HTERT RPE-1 (cell line): ENCODE data around the gene HTT.

Experiments used
- in situ Hi-C: fragments of 300-500 bp; cut with MboI; formaldehyde crosslinking; loops from 4 replicates; pipeline ENCODE4 v1.14.3; 2020; ENCODE audit warnings: low sequenced_read_pairs

Gene HTT

DNA sequence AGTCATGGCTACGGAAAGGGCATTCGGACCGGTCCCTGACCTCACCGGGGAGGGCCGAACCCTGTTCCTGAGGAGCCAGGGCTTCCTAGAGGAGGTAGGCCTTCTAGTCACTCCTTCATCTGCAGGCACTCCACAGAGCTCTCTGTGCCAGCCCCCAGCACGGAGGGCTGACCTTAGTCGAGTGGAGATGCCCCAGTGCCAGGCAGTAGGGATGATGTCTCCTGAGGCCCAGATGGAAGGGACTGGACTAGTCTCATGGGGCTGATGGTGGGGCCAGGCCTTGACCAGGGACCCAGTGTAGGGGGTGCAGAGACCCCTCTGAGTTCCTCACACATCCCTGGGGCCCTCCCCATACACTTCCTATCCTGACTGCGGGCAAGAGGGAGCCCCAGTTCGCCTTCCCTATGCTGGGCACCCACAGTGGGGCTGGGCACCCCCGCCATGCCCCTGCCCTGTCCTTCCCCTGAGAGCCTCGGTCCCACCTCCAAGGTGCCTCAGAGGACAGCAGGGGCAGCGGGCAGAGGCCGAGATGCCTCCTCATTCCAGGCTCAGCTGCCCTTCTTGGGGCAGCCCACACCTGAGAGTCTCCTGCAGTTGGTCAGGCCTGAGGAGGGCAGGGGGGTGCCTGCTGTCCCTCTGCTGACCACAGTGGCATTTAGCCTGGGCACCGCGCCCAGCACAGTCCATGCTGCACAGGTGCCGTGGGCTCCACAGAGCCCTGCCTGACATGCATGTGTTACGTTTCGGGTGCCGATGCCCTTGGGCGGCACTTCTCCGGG, 173.1 kb downstream of the HTT start:
- in situ Hi-C loops, result no loop called here

DNA sequence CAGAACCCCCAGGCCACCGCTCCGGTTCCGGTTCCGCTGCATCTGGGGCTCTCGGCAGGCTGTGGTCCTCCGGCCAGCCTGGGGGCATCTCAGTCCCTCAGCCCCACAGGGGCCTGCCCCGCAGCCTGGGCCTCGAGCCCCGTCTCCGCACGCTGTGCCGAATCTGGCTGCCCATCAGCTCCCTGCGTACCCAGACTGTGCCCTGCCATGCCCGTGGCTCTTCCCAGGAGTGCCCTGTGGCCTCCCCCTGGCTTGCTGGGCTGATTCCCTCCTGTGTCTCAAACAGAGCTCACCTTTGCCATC, 173.6 kb downstream of the HTT start:
- in situ Hi-C loops, result no loop called here

GRCh38 chr4:3248811-3249661, 174.6 kb downstream of the HTT start, which contains the start of gene MSANTD1:
Gene MSANTD1, plus strand, starts transcription at chr4:3249159. Its CDS starts 64 bp downstream, at chr4:3249223.
- in situ Hi-C loops, result no loop called here

DNA sequence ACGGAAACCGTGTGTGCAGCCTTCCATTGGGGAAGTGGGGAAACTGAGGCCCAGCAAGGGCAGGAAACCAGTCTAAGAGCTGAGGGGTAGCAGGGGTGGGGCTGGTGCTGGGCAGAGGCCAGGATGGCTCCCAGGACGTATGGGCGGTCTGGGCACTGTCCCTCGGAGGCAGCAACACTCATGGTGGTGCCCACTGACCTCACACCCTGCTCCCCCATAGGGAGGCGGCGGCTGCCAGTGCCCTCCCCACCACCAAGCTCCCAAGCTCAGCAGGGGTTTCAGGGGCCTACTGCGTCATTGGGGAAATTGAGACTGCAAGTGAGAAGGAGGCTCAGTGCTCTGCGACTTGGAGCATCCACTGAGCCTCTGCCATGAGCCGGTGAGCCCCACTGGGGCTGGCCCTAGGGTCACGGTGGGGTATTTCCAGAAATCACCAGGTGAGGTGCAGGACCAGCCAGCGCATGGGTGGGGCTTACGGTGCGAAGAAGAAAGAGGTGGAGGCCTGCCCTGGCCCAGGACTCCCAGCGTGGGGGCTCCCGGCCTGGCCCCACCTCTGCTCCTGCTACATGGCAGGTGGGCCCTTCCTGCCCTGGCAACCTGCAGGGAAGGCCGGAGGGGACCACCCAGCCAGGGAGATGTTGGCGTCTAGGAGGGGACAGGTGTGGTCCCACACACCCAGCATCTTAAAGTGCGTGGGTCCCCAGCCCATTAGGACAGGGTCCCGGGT, 175.4 kb downstream of the HTT start:
- in situ Hi-C loops, result no loop called here

- in situ Hi-C loops, result no loop called here
Measured at GRCh38 chr4:3250438-3250955, 176.0 kb downstream of the HTT start.

DNA sequence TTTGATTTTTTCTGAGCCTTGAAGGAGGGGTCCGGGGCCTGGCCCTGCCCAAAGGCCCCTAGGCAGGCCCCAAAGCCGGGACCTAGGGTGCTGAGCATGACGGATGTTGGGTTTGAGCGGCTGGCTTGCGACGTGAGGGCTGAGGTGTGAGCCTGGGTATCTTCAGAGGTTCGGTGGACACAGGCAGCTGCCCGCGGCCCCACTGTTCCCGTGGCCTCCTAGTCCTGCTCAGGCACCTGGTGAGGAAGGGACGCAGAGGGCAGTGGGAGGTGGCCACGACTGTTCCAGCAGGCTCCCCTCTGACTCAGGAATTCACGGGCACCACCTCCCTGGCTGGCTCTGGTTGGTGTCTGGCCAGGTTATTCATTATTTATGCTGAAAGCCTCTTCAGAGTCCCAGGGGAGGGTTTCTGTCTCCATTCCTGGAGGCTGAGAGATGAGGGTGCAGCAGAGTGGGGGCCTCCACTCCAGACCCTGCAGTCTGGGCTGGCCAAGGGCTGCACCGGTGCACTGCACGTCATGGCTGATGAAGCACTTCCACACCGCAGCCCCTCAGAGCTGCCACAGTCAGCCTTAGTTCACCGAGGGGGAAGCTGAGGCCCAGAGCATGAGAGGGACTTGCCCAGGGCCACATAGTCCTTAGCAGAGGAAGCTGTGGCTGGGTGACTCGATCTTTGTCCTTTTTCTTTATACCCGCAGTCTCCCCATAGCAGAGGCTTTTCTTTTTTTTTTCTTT, 176.6 kb downstream of the HTT start:
- in situ Hi-C loops, result no loop called here

DNA sequence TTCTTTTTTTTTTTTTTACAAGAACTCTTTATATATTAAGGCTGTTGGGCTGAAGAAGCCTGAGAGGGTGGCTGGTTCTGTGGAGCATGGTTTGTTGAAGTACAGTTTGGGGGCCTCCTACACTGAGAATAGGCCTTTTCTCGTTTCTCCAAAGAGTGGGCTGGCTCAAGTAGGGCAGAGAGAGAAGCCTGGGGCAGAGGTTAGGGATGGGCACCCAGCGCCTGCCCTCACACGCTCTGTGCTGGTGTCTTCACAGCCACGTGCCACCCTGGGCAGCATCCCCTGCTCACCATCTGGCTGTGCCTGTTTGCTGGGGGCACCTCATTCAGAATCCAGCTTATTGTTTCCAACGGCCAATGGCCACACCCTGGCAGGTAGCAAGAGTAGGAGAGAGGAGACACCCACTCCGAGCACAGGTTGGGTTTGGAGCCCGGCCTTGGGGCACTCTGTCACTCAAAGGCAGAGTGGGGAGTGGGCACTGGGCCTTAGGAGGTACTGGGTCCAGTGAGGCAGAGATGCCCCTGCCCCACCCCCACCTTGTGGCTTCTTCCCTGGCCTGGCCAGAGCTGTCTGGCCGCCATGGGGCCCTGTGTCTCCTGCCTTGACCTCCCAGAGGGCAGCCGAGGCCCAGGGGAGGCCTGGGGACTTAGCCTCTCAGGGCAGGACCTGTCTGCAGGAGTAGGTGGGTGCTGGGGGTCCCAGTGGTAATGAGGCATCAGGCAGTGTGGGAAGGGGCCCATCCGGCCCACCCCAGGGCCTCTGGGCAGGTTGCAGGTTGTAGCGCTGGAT, 177.4 kb downstream of the HTT start:
- in situ Hi-C loops, result no loop called here

GRCh38 chr4:3252480-3252828, 178.0 kb downstream of the HTT start:
- in situ Hi-C loops, result no loop called here

- in situ Hi-C loops, result no loop called here
Measured at GRCh38 chr4:3252831-3253641, 178.6 kb downstream of the HTT start.

- in situ Hi-C loops, result no loop called here
Measured at GRCh38 chr4:3253808-3254207, 179.3 kb downstream of the HTT start.

DNA sequence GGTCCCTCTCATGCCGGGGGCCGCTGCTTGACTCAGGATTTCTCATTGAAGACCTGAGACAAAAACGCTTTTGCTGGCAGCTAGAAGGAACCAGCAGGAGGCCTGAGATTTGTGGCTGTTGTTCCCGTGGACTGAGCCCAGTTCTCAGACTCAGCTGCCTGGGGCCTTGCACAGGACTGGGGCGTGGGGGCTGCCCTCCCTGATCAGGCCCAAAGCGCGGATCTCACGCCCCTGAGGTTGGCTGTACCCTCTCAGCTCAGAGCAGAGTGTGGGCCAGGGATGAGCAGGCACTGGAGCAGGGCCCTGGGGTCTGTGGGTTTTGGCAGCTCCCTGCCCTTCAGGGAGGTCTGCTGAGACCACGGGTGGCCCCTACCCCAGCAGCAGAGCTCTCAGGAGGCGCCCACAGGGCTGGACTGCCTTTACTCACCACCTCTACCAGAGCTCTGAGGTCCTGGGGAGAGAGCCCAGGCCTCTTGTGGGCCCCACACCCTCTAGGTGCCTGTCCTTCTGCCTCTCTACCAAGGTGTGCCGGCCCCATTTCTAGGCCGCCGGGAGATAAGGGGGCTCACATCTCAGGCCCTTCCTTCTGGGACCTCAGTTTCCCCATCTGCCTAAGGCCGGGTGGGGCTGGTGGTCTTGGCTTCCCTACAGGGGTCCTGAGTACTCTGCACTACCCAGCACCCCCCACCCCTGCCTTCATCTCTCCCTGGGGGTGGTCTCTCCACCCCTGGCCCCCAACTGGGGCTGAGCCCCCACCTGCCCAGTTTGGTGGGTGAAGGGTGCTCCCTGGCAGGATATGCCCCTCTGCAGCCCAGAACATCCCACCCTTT, 180.0 kb downstream of the HTT start:
- in situ Hi-C loops, result no loop called here

DNA sequence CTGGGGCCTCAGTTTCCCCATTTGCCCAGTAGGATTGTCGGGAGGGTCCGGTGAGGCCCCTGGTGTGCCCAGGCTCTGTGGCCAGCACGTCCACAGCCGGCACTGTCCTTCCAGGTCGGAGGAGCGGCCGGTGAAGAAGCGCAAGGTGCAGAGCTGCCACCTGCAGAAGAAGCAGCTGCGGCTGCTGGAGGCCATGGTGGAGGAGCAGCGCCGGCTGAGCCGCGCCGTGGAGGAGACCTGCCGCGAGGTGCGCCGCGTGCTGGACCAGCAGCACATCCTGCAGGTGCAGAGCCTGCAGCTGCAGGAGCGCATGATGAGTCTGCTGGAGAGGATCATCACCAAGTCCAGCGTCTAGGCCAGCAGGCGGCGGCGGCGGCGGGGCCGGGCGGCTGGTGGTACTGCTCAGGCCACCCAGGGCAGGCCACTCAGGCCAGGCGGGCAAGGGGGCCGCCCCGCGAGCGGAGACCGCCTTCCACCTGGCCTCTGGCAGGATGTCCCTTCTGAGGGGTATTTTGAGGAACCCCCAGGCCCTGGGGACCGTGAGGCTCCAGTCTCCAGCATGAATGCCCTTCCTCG, 181.2 kb downstream of the HTT start:
- in situ Hi-C loops, result no loop called here

DNA sequence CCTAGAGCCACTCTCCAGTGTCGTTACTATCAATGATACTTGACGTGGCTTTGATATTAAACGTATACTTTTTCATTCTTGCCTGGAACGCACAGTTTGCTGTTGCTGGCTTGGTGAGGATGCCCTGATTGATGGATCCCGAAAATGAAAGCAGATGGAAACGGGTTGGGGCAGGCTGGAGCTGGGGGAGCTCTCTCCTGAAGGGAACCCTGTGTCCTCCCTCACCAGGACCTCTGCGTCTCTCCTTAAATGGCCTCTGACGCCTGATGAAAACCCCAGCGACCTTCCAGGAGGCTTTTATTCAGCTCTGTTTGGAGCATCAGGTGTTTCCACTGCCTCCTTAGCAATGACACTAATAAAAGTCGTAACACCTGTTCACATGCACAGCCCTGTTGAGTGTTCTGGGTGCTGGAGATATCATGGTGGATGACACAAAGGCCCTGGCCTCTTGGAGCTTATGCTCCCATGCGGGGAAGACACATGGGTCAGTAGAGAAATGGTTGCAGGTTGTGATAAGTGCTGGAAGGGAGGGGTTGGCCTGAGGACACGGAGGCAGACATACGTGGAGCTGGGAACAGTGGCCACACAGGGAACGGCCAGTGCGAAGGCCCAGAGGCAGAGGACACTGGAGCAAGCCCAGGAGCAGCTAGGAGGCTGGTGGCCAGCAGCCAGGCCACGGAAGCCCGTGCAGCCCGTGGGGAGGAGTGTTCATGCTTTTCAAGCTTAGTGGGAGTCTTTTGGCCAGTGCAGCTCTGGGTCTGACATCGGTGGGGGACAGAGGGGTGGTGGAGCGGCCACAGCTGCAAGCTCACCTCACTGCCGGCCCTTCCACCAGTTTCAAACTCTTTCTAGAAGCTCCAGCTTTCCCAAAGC, 182.0 kb downstream of the HTT start:
- in situ Hi-C loops, result no loop called here

DNA sequence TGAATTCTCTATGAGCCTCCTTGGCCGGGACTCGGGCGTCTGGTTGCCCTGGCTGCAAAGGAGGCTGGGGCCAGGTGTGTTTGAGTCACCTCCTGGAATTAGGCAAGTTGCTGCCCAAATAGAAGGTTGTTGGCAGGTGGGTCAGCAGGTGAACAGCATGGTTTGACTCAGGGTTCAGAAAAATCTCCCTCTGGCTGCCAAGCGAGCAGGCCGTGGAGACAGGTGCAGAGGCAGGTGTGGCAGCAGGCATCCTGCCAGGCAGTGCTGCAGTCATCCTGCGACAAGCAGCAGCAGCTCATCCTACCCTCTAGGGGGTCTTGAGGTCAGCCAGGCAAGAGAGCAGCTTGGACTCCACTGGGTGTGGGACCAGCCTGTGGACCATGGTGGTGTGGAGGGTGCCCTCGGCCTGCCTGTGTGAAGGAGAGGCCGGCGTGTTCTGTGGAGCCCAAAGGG, 182.6 kb downstream of the HTT start:
- in situ Hi-C loops, result no loop called here

DNA sequence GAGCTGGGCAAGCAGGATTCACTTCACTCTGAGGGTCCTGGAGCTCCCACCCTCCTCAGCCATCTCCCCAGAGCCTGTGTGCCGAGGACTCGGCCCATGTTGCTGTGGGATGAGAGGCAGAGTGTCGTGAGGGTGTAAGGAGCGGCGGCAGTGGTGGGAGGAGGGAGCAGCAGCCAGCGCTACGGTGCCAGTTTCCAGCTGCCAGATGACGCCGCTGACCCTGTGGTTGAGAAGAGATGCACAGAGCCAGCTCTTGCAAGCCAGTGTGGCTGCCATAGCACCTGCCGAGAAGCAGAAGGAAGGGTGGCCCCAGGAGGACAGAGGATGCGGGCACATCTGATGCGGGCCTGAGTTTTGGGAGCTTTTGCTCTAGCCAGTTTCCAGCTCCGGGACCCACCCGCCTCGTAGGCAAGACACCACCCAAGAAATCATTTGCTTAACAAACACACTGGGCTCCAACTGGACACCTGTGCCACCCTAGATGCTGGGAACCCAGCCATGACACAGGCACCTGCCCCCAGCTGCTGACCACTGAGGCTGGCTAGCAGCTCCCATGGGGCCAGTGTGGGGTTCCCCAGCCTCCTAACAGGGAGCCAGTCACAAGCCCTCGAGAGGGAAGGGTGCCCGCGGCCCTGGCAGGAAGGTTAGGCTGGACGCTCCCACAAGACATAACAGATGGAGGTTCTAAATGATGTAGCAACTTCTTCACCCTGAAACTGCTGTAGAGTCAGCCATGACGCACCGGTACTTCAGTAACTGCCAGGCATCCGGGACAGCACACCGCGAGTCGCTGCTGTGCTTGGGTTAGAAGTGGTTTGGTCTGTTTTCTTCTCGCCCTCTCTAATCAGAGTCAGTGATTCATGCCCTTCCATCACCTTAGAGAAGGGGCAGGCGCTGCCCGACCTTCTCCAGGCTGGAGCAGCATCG, 183.3 kb downstream of the HTT start:
- in situ Hi-C loops, result no loop called here
